GM12891 (cell line): ENCODE measurements around the gene NPIPA2.
"Not testable (repeated sequence)": the region's sequence is repeated elsewhere in the genome, so short reads cannot be mapped to it uniquely, and the experiment has no call there.

ENCODE experiments used
- DNase-seq: peaks from one replicate; pipeline ENCODE4 v3.0.0; 2011; ENCODE audit warnings: low spot score; ENCODE audit not compliant: insufficient read length
- FAIRE-seq: peaks from 2 replicates; lab custom pipeline; 2011; peaks lifted over from hg19 to GRCh38; lab: Jason Lieb, UNC

Gene NPIPA2

DNA sequence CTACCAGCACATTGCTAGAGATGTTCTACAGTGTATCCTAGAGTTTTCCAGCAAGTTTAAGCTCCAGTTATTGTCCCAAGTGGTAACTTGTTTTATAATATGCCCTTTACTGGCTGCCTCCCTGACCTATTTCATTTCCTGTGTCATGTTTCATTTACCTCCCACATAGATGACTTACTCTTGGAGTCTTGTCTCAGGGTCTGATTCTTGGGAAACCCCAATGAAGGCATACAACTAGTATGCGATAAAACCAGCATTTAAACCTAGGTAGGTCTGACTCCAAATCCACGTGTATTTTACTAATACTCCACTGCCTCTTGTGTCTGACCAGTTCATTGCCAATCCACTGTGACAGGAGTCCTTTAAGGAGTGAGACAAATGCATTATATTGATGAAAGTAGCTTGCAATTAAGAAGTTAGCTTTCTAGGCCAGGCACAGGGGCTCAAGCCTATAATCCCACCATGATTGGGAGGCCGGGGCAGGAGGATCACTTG is 64.9 kb downstream of the NPIPA2 start:
- not testable (repeated sequence) for FAIRE-seq, DNase-seq

DNA sequence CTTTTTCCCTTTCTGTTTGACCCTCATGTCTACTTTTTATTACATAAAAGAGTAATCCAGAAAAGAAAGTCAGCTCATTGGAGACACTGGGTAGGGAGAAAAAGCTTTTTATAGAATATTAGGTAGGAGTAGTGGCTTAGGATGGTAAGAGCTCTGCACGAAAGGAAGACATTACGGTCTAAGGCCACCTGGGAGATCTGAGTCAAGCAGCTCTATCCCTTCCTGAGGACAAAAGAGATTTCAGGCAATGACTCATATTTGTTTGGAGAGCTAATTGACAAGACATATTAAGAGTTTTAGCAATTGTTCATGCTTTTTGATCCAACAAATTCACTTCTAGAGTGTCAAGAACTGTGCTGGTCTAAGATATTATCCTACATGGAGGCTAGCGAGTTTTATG is 71.6 kb downstream of the NPIPA2 start:
- FAIRE-seq, DNase-seq: not testable (repeated sequence)
